ENCODE measurements around the gene PIK3R4. TPM values are rescaled to one million over a fixed set of nuclear protein-coding genes. Genes with fewer than 3 reads are reported as not detected.

The PIK3R4 gene
- total RNA-seq, 4 donors from 2014 or later, result 8.2 to 33.0 (median 29.3) TPM

DNA sequence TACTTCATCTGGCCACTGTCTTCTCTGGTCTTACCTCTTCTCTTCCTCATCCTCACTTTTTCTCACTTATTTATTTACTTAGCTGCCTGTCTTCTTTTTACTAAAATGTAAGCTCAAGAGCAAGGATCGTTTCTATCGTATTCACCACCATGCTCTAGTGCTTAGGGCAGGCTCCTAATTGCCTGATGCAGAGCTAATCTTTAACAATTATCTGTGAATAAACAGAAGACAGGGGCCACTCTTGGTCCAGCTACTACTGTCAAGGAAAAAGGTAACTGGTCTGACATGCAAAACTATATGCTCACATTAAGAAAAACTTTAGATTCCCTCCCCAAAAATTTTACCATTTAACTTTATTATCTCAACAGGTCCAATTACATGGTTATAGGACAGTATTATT, 17.5 kb downstream of the PIK3R4 start:
- Histone ChIP-seq H3K36me3 (peaks cover 0 to 14% (median 0%) of the 10 kb centered on the region in 4 donors), H3K27me3 (no peaks in the 10 kb centered on the region), H3K27ac (peak overlapping the region in 2 of 4 donors; percentile 27 to 82), H3K4me3 (no peak overlapping the region), H3K4me1 (peaks cover 0 to 9% (median 6%) of the 10 kb centered on the region in 4 donors), H3K9me3 (no peaks in the 10 kb centered on the region)
- no peak for DNase-seq
- TF ChIP-seq, protein P1, sequence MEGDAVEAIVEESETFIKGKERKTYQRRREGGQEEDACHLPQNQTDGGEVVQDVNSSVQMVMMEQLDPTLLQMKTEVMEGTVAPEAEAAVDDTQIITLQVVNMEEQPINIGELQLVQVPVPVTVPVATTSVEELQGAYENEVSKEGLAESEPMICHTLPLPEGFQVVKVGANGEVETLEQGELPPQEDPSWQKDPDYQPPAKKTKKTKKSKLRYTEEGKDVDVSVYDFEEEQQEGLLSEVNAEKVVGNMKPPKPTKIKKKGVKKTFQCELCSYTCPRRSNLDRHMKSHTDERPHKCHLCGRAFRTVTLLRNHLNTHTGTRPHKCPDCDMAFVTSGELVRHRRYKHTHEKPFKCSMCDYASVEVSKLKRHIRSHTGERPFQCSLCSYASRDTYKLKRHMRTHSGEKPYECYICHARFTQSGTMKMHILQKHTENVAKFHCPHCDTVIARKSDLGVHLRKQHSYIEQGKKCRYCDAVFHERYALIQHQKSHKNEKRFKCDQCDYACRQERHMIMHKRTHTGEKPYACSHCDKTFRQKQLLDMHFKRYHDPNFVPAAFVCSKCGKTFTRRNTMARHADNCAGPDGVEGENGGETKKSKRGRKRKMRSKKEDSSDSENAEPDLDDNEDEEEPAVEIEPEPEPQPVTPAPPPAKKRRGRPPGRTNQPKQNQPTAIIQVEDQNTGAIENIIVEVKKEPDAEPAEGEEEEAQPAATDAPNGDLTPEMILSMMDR (IDR thresholded peaks at IDR 0.05), result no peak
- TF ChIP-seq POLR2AphosphoS5 (IDR thresholded peaks at IDR 0.05), result no peak
- no peak for TF ChIP-seq EP300 (IDR thresholded peaks at IDR 0.05; ENCODE audit: low read depth)
- TF ChIP-seq POLR2A (IDR thresholded peaks at IDR 0.05), result no peak
- 65 to 79% methylated on average over 2 of the region's 2 CpGs for WGBS, 2 donors (ENCODE audit: low coverage in 1 of 2)
- in situ Hi-C loops (cut with MboI; ENCODE audit: low pct_ligation_motif_present in 1 of 4, low pct_unique_long_range_greater_than_20kb in 1 of 4, low sequenced_read_pairs in 3 of 4) (no loop called here), intact Hi-C loops (cut with DNase I; ENCODE audit: low total_unique reads) (no loop called here)

DNA sequence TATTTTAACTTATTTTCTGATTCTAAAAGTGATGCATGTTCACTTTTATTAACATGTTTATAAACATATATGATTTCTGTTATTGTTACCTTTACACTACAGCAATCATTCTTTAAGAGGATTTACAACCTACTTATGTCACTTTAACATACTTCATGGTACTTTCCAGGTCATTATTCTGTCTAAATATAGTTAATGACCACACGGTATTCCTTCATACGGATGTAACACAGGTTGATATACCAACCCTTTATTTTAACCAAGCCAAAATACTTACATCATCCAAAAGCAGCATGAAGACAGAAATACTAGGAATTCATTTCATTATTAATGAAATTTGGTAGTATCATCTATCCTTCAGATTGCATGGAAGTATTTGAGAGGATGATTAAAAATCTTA, 18.6 kb downstream of the PIK3R4 start:
- 35 to 50% methylated on average over 2 of the region's 2 CpGs for WGBS, 2 donors (ENCODE audit: low coverage in 1 of 2)
- DNase-seq, result no peak
- H3K27ac ChIP-seq, result peak overlapping the region in 3 of 4 donors; percentile 70 to 82 (median 78)
- TF ChIP-seq, protein P1 (IDR thresholded peaks at IDR 0.05), result no peak
- TF ChIP-seq POLR2AphosphoS5 (IDR thresholded peaks at IDR 0.05) (no peak), EP300 (IDR thresholded peaks at IDR 0.05; ENCODE audit: low read depth) (no peak), POLR2A (IDR thresholded peaks at IDR 0.05) (no peak)
- H3K4me1 ChIP-seq, result peaks cover 0 to 9% (median 6%) of the 10 kb centered on the region in 4 donors
- no peaks in the 10 kb centered on the region for H3K9me3 ChIP-seq
- intact Hi-C loops (cut with DNase I; ENCODE audit: low total_unique reads) (no loop called here), in situ Hi-C loops (cut with MboI; ENCODE audit: low pct_ligation_motif_present in 1 of 4, low pct_unique_long_range_greater_than_20kb in 1 of 4, low sequenced_read_pairs in 3 of 4) (no loop called here)
- no peaks in the 10 kb centered on the region for H3K27me3 ChIP-seq
- no peak overlapping the region for H3K4me3 ChIP-seq
- peaks cover 0 to 7% (median 1%) of the 10 kb centered on the region in 4 donors for H3K36me3 ChIP-seq

DNA sequence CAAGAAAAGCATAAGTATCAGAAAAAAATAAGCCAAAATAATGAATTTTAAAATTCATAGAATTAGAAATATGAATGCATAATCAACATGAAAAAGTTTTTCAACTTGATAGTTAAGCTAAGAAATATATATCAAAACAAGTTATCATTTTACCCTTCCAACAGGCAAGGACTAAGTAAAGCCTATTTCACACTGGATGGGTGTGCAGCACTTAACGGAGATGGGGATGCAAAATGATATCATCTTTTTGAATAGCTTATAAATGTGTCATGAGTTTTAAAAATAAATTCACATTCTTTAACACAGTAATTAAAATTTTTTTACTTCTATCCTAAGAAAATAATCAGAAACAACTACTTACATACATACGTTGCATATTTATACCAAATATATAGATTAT, 20.9 kb downstream of the PIK3R4 start:
- WGBS, 2 donors (ENCODE audit: low coverage in 1 of 2), result 92 to 95% methylated on average over 2 of the region's 2 CpGs
- Histone ChIP-seq H3K4me3 (no peak overlapping the region), H3K27ac (no peak overlapping the region), H3K36me3 (peaks cover 0 to 7% (median 2%) of the 10 kb centered on the region in 4 donors), H3K9me3 (no peaks in the 10 kb centered on the region), H3K4me1 (peaks cover 0 to 9% (median 6%) of the 10 kb centered on the region in 4 donors), H3K27me3 (no peaks in the 10 kb centered on the region)
- intact Hi-C loops (cut with DNase I; ENCODE audit: low total_unique reads), result no loop called here
- no peak for DNase-seq
- in situ Hi-C loops (cut with MboI; ENCODE audit: low pct_ligation_motif_present in 1 of 4, low pct_unique_long_range_greater_than_20kb in 1 of 4, low sequenced_read_pairs in 3 of 4), result no loop called here
- no peak for TF ChIP-seq POLR2AphosphoS5 (IDR thresholded peaks at IDR 0.05)
- TF ChIP-seq, protein P1 (IDR thresholded peaks at IDR 0.05), result no peak
- TF ChIP-seq POLR2A (IDR thresholded peaks at IDR 0.05), result no peak
- no peak for TF ChIP-seq EP300 (IDR thresholded peaks at IDR 0.05; ENCODE audit: low read depth)

DNA sequence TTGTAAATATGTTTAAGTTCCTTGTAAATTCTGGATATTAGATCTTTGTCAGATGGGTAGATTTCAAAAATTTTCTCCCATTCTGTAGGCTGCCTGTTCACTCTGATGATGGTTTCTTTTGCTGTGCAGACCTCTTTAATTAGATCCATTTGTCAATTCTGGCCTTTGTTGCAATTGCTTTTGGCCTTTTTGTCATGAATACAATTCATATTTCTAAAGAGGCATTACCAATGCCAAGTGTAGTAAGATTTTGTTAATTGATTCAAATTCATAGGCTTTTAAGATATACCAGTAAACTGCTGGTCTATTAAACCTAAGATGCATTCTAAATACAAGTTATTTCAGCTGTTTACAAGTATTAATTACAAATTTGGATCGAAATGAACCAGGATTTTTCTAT, 31.0 kb downstream of the PIK3R4 start:
- Histone ChIP-seq H3K36me3 (peaks cover 0 to 23% (median 7%) of the 10 kb centered on the region in 4 donors), H3K27ac (no peak overlapping the region), H3K4me1 (no peaks in the 10 kb centered on the region), H3K27me3 (no peaks in the 10 kb centered on the region), H3K9me3 (no peaks in the 10 kb centered on the region), H3K4me3 (no peak overlapping the region)
- no peak for DNase-seq
- intact Hi-C loops (cut with DNase I; ENCODE audit: low total_unique reads) (no loop called here), in situ Hi-C loops (cut with MboI; ENCODE audit: low pct_ligation_motif_present in 1 of 4, low pct_unique_long_range_greater_than_20kb in 1 of 4, low sequenced_read_pairs in 3 of 4) (no loop called here)
- 86 to 93% methylated on average over 1 of the region's 1 CpG for WGBS, 2 donors (ENCODE audit: low coverage in 1 of 2)
- TF ChIP-seq POLR2AphosphoS5 (IDR thresholded peaks at IDR 0.05), result no peak
